Transverse colon (tissue), 4 donors: ENCODE measurements around the gene ARL2. TPM values are rescaled to one million over a fixed set of nuclear protein-coding genes. Genes with fewer than 3 reads are reported as not detected.

Experiments
- DNase-seq: peaks from one replicate; pipeline ENCODE4 v3.0.0-alpha.2; 2019
- H3K27ac ChIP-seq, 4 donors: fragments of 200-600 bp; sonication (generic); 2 replicates each; pipeline ENCODE4 v1.5.1; 2016 to 2018; ENCODE audit warnings: inconsistent platforms in 4 of 4
- H3K27me3 ChIP-seq: fragments of 200-600 bp; sonication (generic); 2 replicates; pipeline ENCODE4 v1.5.1; 2017; ENCODE audit warnings: inconsistent platforms
- H3K36me3 ChIP-seq, 4 donors: fragments of 200-600 bp; sonication (generic); 2 replicates each; pipeline ENCODE4 v1.5.1; 2017 to 2019; ENCODE audit warnings: inconsistent platforms in 4 of 4
- H3K4me1 ChIP-seq, 4 donors: fragments of 200-600 bp; sonication (generic); 2 replicates each; pipeline ENCODE4 v1.5.1; 2017 to 2020; ENCODE audit warnings: inconsistent platforms in 4 of 4
- H3K4me3 ChIP-seq, 4 donors: fragments of 200-600 bp; sonication (generic); 1 replicate in 1 of 4; 2 replicates in 3 of 4; pipeline versions ENCODE4 v1.5.1 to v1.6.1; 2017 to 2019; ENCODE audit warnings: inconsistent platforms in 4 of 4
- H3K9me3 ChIP-seq, 2 donors: fragments of 200-600 bp; sonication (generic); 2 replicates each; pipeline ENCODE4 v1.5.1; 2017 to 2019; ENCODE audit warnings: inconsistent platforms in 2 of 2
- CTCF ChIP-seq, 5 experiments: fragments of 200-600 bp in 3 of 5; fragments of 450-650 bp in 2 of 5; sonication (generic) in 3 of 5; IDR thresholded peaks; 1 replicate in 2 of 5; 2 replicates in 3 of 5; pipeline ENCODE4 v1.5.1; 2016 to 2017; ENCODE audit warnings: antibody characterized with exemption in 5 of 5, inconsistent platforms in 3 of 5, mild to moderate bottlenecking in 2 of 5, moderate library complexity in 1 of 5
- EP300 ChIP-seq: sonication (generic); formaldehyde crosslinking; IDR thresholded peaks from one replicate; pipeline ENCODE4 v1.6.1; 2017; ENCODE audit warnings: antibody characterized with exemption, low read depth
- POLR2A ChIP-seq: fragments of 450-650 bp; IDR thresholded peaks from one replicate; pipeline ENCODE4 v1.6.1; 2016; ENCODE audit warnings: antibody characterized with exemption, mild to moderate bottlenecking, moderate library complexity
- POLR2AphosphoS5 ChIP-seq, 3 donors: sonication (generic); formaldehyde crosslinking; IDR thresholded peaks; one replicate each; pipeline ENCODE4 v1.6.1; 2016; ENCODE audit warnings: antibody characterized with exemption in 3 of 3
- WGBS, 2 donors: methylation state at CpG; one replicate each; pipeline ENCODE4 v1.1.5; 2018; ENCODE audit warnings: low coverage in 1 of 2; 5-methylcytosine and 5-hydroxymethylcytosine counted together
- in situ Hi-C, 4 donors: fragments of 200-750 bp; cut with MboI; loops; one replicate each; pipeline versions ENCODE4 v1.15.0 to v1.15.1; 2017; ENCODE audit warnings: low sequenced_read_pairs in 3 of 4, low pct_ligation_motif_present in 1 of 4, low pct_unique_long_range_greater_than_20kb in 1 of 4
- intact Hi-C: fragments of 100-400 bp; cut with DNase I; formaldehyde crosslinking; loops from one replicate; pipeline ENCODE4 v1.15.1; 2023; ENCODE audit warnings: low total_unique reads
- small RNA-seq, 4 donors: library from RNA; depleted of rRNA; stranded (forward); fragments of <200 nt; gene quantifications; one replicate each; pipeline ENCODE3, GENCODE V24; 2016
- total RNA-seq, 4 donors: library from RNA; depleted of rRNA; stranded (reverse); fragments of >200 nt; gene quantifications; one replicate each; pipeline ENCODE4 v1.1.0, GENCODE V29; 2016

ARL2 gene
- total RNA-seq, 4 donors from 2014 or later, result 28.4 to 147 (median 85.8) TPM

GRCh38 chr11:65069217-65069616 is 55.3 kb downstream of the ARL2 start:
- Histone ChIP-seq H3K9me3 (no peaks in the 10 kb centered on the region), H3K27me3 (no peaks in the 10 kb centered on the region), H3K4me1 (no peaks in the 10 kb centered on the region), H3K36me3 (no peaks in the 10 kb centered on the region), H3K27ac (no peak overlapping the region), H3K4me3 (no peak overlapping the region)
- in situ Hi-C loops, result no loop called here
- no peak for TF ChIP-seq CTCF (IDR thresholded peaks at IDR 0.05)
- TF ChIP-seq POLR2AphosphoS5 (IDR thresholded peaks at IDR 0.05), result no peak
- TF ChIP-seq EP300, result no peak
- TF ChIP-seq POLR2A, result no peak
- 42% methylated on average over 9 of the region's 9 CpGs; no CpG with 5 or more reads in 1 of the 2 donors for whole genome bisulfite sequencing, 2 donors
- DNase-seq, result no peak
- intact Hi-C loops, result no loop called here

Small RNAs within 50 kb of the gene (small RNA-seq; reads per million reads assigned to genes)
- 0 to 0.55 (median 0.13) reads per million in 4 donors for gene MIR6879
- 0 reads per million in 4 donors for gene SNX15

Other genes with a start within 250 kb of the ARL2 start
- 100 to 1,000 TPM; 196 to 458 (median 377) TPM for gene SF1, start 235.6 kb upstream of the ARL2 start, total RNA-seq
- 100 to 1,000 TPM in 2 of 4 donors, 10 to 100 TPM in 2; 10.1 to 369 (median 90.9) TPM for gene MAP4K2, start 210.9 kb upstream of the ARL2 start, total RNA-seq
- gene MEN1, start 203.6 kb upstream of the ARL2 start, total RNA-seq, result 10 to 100 TPM; 19.5 to 30.3 (median 25.4) TPM
- 10 to 100 TPM; 32.6 to 82.3 (median 46.9) TPM for gene CDC42BPG, start 169.5 kb upstream of the ARL2 start, total RNA-seq
- 100 to 1,000 TPM in 2 of 4 donors, 10 to 100 TPM in 2; 67.9 to 202 (median 116) TPM for gene EHD1, start 135.5 kb upstream of the ARL2 start, total RNA-seq
- gene ATG2A, start 97.0 kb upstream of the ARL2 start, total RNA-seq, result 10 to 100 TPM; 30.1 to 82.3 (median 46.4) TPM
- 10 to 100 TPM; 16.7 to 38.1 (median 26.8) TPM for gene PPP2R5B, start 89.5 kb upstream of the ARL2 start, total RNA-seq
- 1 to 10 TPM in 1 of 4 donors, not detected in 3; 6.0 TPM for gene GPHA2, start 78.3 kb upstream of the ARL2 start, total RNA-seq
- not detected for gene MAJIN, start 42.1 kb upstream of the ARL2 start, total RNA-seq
- 10 to 100 TPM in 3 of 4 donors, 1 to 10 TPM in 1; 4.0 to 13.9 (median 11.2) TPM for gene BATF2, start 17.2 kb upstream of the ARL2 start, total RNA-seq
- gene SNX15, start 13.3 kb downstream of the ARL2 start, total RNA-seq, result 10 to 100 TPM in 3 of 4 donors, 1 to 10 TPM in 1; 1.9 to 53.3 (median 35.9) TPM
- 100 to 1,000 TPM in 1 of 4 donors, 10 to 100 TPM in 2, 1 to 10 TPM in 1; 3.7 to 105 (median 12.9) TPM for gene SAC3D1, start 27.1 kb downstream of the ARL2 start, total RNA-seq
- 100 to 1,000 TPM in 1 of 4 donors, 10 to 100 TPM in 2, not detected in 1; 13.8 to 105 (median 75.6) TPM for gene NAALADL1, start 44.4 kb downstream of the ARL2 start, total RNA-seq
- gene CDCA5, start 69.9 kb downstream of the ARL2 start, total RNA-seq, result 1 to 10 TPM in 3 of 4 donors, not detected in 1; 1.9 to 2.6 (median 2.5) TPM
- 100 to 1,000 TPM in 1 of 4 donors, 10 to 100 TPM in 3; 44.5 to 105 (median 64.2) TPM for gene ZFPL1, start 70.1 kb downstream of the ARL2 start, total RNA-seq
- 100 to 1,000 TPM; 252 to 560 (median 437) TPM for gene VPS51, start 82.1 kb downstream of the ARL2 start, total RNA-seq
- gene TM7SF2, start 97.7 kb downstream of the ARL2 start, total RNA-seq, result 10 to 100 TPM; 29.4 to 59.5 (median 42.3) TPM
- gene ZNHIT2, start 103.5 kb downstream of the ARL2 start, total RNA-seq, result 10 to 100 TPM in 3 of 4 donors, 1 to 10 TPM in 1; 9.6 to 40.8 (median 12.2) TPM
- 100 to 1,000 TPM; 594 to 986 (median 662) TPM for gene FAU, start 108.0 kb downstream of the ARL2 start, total RNA-seq
- 100 to 1,000 TPM in 1 of 4 donors, 10 to 100 TPM in 3; 10.5 to 119 (median 60.9) TPM for gene MRPL49, start 108.2 kb downstream of the ARL2 start, total RNA-seq
- gene SYVN1, start 120.4 kb downstream of the ARL2 start, total RNA-seq, result 10 to 100 TPM; 20.5 to 72.6 (median 51.9) TPM
- not detected for gene SPDYC, start 156.1 kb downstream of the ARL2 start, total RNA-seq
- gene CAPN1, start 167.8 kb downstream of the ARL2 start, total RNA-seq, result 1,000 to 10,000 TPM in 1 of 4 donors, 100 to 1,000 TPM in 3; 211 to 1,179 (median 376) TPM
- 10 to 100 TPM in 1 of 4 donors, 1 to 10 TPM in 3; 3.0 to 17.5 (median 6.2) TPM for gene POLA2, start 247.8 kb downstream of the ARL2 start, total RNA-seq